Measurements from ENCODE around the gene SLC22A2. TPM values are rescaled to one million over a fixed set of nuclear protein-coding genes. Genes with fewer than 3 reads are reported as not detected.

Gene SLC22A2
- total RNA-seq, 1 donor from 2014 or later = not detected

DNA sequence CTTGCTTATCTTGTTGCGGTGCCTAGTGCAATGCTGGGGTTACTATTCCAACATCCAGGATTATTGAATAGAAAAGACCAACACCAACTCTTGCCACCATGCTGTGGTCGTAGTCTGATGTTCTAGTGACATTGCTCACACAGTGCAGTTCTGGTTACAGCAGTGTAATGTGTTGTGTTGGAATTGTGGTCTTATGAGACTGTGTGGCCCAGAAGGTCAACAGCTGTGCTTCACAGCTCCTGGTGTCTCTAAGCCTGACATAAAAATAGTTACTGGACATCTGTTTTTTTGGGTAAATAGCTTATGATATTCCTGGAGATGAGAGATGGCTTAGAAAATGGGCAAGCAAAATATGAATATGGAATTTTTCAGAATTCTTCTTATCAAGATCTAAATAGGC lies 57.6 kb downstream of the SLC22A2 start:
- H3K36me3 ChIP-seq = no peaks in the 10 kb centered on the region
- peaks cover 5% of the 10 kb centered on the region for H3K27me3 ChIP-seq (ENCODE audit: low read depth)
- H3K4me1 ChIP-seq = no peaks in the 10 kb centered on the region
- intact Hi-C loops (cut with micrococcal nuclease) = no loop called here
- H3K27ac ChIP-seq (replicated peaks) = peak overlapping the region; percentile 25
- H3K9me3 ChIP-seq (replicated peaks) = peaks cover 19% of the 10 kb centered on the region
- no peak overlapping the region for H3K4me3 ChIP-seq
- TF ChIP-seq, protein P1, sequence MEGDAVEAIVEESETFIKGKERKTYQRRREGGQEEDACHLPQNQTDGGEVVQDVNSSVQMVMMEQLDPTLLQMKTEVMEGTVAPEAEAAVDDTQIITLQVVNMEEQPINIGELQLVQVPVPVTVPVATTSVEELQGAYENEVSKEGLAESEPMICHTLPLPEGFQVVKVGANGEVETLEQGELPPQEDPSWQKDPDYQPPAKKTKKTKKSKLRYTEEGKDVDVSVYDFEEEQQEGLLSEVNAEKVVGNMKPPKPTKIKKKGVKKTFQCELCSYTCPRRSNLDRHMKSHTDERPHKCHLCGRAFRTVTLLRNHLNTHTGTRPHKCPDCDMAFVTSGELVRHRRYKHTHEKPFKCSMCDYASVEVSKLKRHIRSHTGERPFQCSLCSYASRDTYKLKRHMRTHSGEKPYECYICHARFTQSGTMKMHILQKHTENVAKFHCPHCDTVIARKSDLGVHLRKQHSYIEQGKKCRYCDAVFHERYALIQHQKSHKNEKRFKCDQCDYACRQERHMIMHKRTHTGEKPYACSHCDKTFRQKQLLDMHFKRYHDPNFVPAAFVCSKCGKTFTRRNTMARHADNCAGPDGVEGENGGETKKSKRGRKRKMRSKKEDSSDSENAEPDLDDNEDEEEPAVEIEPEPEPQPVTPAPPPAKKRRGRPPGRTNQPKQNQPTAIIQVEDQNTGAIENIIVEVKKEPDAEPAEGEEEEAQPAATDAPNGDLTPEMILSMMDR (IDR thresholded peaks at IDR 0.05; ENCODE audit: borderline replicate concordance) = no peak
- DNase-seq = no peak

DNA sequence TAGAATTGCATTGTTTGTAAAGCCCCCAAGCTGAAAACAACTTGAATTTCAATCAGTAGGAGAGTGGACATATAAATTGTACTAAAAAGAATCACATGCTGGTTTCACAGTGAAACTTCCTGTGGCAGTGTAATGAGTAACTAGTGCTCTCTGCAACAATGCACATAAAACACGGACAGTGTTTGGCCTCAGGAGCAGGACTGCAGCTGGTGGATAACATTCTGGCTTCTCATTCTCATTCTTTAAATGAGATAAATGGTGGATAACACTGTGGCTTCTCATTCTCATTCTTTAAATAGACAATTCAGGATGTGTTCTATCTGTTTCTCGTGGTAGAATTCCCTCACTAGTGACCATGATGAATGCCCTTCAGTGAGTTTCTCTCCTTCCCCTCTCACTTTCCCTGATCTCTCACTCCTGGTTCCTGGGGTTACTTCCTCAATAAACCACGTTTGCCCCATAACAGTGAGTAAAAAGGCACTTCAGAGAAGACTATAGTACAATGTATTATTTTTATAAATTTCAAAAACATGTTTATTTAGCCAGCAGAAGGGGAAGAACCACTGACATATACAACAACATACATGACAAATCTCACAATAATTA lies 59.9 kb downstream of the SLC22A2 start:
- H3K9me3 ChIP-seq (replicated peaks) = peaks cover 42% of the 10 kb centered on the region
- H3K27me3 ChIP-seq (ENCODE audit: low read depth) = peaks cover 5% of the 10 kb centered on the region
- no peak for DNase-seq
- no peak overlapping the region for H3K27ac ChIP-seq (replicated peaks)
- TF ChIP-seq, protein P1 (IDR thresholded peaks at IDR 0.05; ENCODE audit: borderline replicate concordance) = no peak
- H3K4me1 ChIP-seq = no peaks in the 10 kb centered on the region
- no peaks in the 10 kb centered on the region for H3K36me3 ChIP-seq
- intact Hi-C loops (cut with micrococcal nuclease) = no loop called here
- no peak overlapping the region for H3K4me3 ChIP-seq

DNA sequence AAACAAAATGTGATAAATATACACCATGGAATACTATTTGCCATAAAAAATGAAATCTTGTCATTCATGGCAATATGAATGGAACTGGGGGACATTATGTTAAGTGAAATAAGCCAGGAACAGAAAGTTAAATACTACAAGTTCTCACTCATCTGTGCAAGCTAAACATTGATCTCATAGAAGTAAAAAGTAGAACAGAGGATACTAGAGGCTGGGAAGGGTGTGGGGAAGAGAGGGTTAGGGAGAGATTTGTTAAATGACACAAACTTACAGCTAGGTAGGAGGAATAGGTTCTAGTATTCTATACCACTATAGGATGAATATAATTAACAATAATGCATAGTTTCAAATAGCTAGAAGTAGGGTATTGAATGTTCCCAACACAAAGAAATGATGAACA lies 61.0 kb downstream of the SLC22A2 start:
- H3K27me3 ChIP-seq (ENCODE audit: low read depth) = peaks cover 5% of the 10 kb centered on the region
- no peaks in the 10 kb centered on the region for H3K36me3 ChIP-seq
- H3K9me3 ChIP-seq (replicated peaks) = peaks cover 53% of the 10 kb centered on the region
- no peak overlapping the region for H3K4me3 ChIP-seq
- DNase-seq = no peak
- intact Hi-C loops (cut with micrococcal nuclease) = no loop called here
- no peak overlapping the region for H3K27ac ChIP-seq (replicated peaks)
- no peaks in the 10 kb centered on the region for H3K4me1 ChIP-seq
- TF ChIP-seq, protein P1 (IDR thresholded peaks at IDR 0.05; ENCODE audit: borderline replicate concordance) = no peak

DNA sequence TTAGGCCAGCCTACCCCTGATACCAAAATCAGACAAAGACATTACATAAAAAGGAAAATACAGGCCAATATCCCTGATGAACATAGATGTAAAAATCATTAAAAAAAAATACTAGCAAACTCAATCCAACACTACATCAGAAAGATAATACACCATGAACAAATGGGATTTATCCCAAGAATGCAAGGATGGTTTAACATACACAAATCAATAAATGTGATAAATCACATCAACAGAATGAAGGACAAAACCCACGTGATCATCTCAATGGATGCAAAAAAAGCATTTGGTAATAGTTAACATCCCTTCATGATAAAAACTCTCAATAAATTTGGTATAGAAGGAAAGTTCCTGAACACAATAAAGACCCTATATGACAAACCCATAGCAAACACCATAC lies 63.8 kb downstream of the SLC22A2 start:
- DNase-seq = no peak
- Histone ChIP-seq H3K4me1 (no peaks in the 10 kb centered on the region), H3K27me3 (ENCODE audit: low read depth) (no peaks in the 10 kb centered on the region), H3K4me3 (no peak overlapping the region), H3K9me3 (replicated peaks) (peaks cover 58% of the 10 kb centered on the region), H3K27ac (replicated peaks) (no peak overlapping the region), H3K36me3 (no peaks in the 10 kb centered on the region)
- TF ChIP-seq, protein P1 (IDR thresholded peaks at IDR 0.05; ENCODE audit: borderline replicate concordance) = no peak
- intact Hi-C loops (cut with micrococcal nuclease) = no loop called here

DNA sequence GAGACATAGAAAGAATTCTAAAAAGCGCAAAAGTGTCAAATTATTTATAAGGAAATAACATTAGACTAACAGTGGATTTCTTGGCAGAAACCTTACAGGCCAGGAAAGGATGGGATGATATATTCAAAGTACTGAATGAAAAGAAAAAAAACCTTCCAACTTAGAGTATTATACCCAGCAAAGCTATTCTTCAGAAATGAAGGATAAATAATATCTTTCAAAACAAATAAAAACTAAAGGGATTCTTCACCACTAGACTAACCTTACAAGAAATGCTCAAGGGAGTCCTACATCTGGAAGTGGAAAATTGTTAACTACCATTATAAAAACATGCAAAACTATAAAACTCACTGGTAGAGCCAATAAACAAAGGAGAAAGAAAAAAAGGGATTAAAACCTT lies 65.8 kb downstream of the SLC22A2 start:
- intact Hi-C loops (cut with micrococcal nuclease) = no loop called here
- H3K9me3 ChIP-seq (replicated peaks) = peaks cover 55% of the 10 kb centered on the region
- no peak for DNase-seq

More for the DNA sequence above, 65.8 kb downstream of the SLC22A2 start:
- Histone ChIP-seq H3K27me3 (ENCODE audit: low read depth) (no peaks in the 10 kb centered on the region), H3K27ac (replicated peaks) (no peak overlapping the region), H3K36me3 (no peaks in the 10 kb centered on the region), H3K4me3 (no peak overlapping the region), H3K4me1 (no peaks in the 10 kb centered on the region)
- TF ChIP-seq, protein P1 (IDR thresholded peaks at IDR 0.05; ENCODE audit: borderline replicate concordance) = no peak
